NOMO-1 treated with dmso at 0.1 percent for 144 hours (cell line): ENCODE measurements around the gene TEX22.

Experiments
- DNase-seq: peaks from one replicate; lab custom pipeline; 2025; ENCODE audit not compliant: unreplicated experiment; lab: John Stamatoyannopoulos, UW

Gene TEX22

GRCh38 chr14:105398726-105399465 is 558 bp downstream of the TEX22 start:
- peak; percentile 47 for DNase-seq

- DNase-seq: no peak
Observed at GRCh38 chr14:105399466-105399775, 1.1 kb downstream of the TEX22 start.

DNA sequence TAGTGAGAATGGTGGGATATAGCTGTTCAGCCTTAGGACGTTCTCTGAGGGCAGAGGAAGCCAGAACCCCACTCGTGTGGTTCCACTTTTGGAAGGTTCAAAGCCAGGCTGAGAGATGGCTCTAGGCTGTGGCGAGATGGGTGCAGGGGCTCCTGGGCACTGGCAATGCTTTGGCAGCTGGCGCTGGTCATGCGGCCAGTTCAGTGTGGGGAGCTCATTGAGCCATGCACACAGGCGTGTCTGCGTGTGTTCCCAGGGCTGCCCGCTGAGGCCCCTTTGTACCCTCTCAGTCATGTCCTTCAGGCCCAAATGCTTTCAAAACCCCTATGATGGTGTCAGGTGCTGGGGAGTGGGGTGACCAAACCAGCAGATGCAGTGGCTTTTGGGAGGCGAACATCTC is 1.7 kb downstream of the TEX22 start:
- no peak for DNase-seq

DNA sequence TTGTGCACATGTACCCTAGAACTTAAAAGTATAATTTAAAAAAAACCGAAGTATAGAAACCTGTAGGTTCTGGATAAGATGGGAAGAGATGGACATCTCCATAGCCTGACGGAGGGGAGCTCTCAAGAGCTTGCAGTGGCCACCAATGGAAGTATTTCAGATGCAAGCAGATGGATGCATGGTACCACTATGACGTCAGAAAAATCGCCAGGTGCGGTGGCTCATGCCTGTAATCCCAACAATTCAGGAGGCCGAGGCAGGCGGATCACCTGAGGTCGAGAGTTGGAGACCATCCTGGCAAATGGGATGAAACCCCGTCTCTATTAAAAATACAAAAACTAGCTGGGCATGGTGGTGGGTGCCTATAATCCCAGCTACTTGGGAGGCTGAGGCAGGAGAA is 3.4 kb downstream of the TEX22 start:
- no peak for DNase-seq

DNA sequence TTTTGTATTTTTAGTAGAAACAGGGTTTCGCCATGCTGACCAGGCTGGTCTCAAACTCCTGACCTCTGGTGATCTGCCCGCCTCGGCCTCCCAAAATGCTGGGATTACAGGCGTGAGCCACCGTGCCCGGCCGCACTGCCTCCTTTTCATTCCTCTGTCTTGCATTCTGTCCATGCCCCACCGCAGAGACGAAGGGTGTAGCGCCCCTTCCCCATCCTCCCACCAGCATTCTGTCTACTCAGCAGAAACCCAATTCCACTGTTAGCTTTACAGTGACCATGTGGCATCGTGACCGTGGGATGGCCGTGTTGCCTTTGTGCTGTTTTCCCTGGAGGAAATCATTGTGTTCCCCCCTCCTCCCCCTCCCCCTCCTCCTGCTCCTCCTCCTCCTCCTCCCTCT is 10.3 kb downstream of the TEX22 start:
- no peak for DNase-seq

GRCh38 chr14:105409364-105409763 is 11.0 kb downstream of the TEX22 start:
- DNase-seq: no peak

- DNase-seq: no peak
Observed at GRCh38 chr14:105410642-105411016, 12.3 kb downstream of the TEX22 start.

- DNase-seq: no peak
Observed at GRCh38 chr14:105411017-105411941, 12.9 kb downstream of the TEX22 start.

DNA sequence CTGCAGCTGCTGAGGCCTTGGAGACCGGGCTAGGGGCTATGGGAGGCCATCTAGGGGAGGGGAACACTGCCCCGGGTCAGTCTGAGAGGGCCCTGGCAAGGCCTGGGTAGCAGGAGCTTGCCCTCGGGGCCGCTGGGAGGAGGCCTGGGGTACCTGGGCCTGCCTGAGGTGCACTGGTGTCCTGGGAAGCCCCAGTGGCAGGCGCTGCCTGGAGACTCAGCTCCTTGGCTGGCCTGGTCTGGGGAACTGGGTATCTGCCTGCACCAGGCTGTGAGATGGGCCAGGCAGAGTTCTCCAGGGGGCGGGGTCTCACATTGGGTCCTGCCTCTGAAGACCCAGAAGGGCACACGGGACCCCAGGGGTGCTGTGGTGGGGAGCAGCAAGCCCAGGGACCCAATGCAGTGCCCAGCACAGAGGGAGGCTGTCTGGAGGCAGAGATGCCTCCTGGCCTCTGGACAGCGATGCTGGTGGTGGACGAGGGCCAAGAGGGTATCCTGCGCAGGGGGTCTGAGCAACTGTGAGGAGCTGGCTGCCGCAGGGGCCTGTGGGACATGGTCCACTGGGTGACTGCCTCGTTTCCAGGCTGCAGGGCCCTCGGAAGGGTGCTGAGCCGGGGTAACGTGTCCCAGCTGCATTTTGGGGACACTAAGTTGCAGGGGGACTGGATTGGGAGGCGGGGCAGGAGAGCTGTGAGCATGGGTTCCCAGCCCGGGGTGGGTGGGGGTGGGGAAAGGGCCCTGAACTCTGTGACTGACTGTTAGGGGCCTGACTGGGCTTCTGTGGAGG is 13.8 kb downstream of the TEX22 start:
- no peak for DNase-seq

GRCh38 chr14:105412771-105413543 is 14.6 kb downstream of the TEX22 start:
- DNase-seq: no peak

DNA sequence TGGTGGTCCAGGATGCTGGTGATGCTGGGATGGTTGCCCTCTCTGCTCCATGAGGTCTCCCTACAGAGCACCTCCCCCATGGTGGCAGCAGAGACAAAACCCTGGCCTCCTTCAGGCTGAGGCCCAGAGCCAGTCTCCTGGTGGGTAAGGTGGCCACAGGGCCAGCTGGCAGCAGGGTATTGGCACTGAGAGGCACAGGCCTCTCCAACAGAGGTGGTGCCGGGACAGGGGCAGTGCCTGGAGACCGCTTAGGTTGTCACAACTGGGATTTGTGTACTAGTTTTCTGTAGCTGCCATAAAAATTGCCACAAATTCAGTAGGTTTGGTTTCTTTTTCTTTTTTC is 15.2 kb downstream of the TEX22 start:
- DNase-seq: no peak

DNA sequence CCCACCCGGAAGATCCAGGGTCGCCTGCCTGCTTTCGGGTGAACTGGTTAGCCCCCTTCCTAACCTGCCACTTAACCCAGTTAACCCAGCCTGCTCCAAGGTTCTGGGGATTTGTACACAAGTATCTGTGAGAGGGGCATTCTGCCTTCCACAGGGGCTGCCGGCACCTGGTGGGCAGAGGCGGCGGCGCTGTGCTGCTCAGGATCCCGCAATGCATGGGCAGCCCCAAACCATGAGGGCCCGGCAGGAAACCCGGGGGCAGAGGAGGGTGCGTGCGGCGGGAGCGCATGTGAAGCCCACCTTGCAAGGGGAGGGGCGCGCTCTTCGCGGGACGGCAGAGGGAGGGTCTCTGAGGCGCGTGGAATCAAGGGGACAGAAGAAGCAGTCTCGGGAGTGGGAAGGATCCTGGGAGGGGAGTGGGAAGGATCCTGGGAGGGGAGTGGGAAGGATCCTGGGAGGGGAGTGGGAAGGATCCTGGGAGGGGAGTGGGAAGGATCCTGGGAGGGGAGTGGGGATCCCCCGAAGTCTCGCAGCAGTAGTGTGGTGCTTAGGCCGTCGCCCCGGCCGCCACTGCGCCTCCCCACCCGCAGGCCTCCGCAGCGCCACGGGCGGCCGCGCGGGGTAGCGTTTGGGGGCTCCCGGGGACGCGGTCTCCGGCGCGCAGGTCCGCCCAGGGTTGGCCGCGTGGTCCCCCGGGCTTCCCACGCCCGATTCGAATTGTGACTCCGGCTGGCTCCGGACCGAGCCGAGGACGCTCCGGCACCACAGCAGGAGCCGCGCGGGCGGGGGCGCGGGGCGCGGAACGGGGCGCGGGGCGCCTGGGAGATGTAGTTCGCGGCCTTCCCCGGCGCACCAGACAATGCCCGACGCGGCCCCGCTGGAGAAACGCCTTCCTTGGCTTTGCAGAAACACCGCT is 16.4 kb downstream of the TEX22 start:
- DNase-seq: no peak

DNA sequence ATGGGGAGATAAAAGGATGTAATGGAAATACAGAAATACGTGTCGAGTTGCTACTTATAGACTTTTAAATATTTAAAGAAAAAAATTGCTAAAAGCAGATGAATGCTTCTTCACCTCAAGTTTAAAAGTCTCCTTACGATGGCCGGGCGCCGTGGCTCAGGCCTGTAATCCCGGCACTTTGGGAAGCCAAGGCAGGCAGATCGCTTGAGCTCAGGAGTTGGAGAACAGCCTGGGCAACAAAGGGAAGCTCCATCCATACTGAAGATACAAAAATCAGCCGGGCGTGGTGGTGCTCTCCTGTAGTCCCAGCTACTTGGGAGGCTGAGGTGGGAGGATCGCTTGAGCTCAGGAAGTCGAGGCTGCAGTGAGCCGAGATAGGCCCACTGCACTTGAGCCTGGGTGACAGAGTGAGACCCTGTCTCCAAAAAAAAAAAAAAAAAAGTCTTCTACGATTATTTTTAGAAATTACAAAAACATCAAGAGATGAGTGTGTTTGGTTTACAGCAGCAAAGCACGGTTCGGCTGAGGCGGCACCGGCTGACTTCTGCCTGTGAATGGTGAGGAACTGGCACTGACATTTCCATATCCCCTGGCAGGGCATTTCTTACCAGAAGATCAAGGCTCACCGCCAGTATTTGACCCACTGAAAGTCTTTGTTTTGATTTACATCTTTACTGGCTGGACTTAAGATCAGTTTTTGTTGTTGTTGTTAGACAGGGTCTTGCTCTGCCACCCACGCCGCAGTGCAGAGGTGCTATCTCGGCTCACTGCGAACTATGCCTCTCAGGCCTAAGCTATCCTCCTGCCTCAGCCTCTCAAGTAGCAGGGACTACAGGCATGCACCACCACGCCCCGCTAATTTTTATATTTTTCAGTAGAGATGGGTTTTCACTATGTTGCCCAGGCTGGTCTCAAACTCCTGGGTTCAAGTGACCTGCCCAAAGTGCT is 17.4 kb downstream of the TEX22 start:
- no peak for DNase-seq

GRCh38 chr14:105416671-105417070 is 18.3 kb downstream of the TEX22 start:
- no peak for DNase-seq

DNA sequence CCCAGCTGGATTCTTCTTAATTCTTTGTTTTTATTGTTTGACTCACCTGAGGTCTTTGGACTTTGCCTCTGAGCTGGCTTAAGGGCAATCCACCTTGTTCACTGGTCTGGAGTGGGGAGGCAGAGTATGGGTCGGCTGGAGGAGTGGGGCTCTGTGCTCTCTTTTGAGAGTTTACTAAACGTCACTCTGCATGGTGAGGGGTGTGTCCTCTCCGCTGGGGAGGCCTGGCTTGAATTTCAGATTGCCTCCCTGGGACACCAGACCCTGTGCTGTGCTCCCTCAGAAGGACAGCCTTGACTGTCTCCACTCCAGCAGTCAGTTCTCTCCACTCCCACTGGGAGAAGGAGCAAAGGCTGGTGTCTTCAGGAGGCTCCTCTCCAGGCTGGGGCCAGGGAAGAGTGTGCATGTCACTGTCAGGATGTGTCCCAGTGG is 19.4 kb downstream of the TEX22 start:
- DNase-seq: no peak

DNA sequence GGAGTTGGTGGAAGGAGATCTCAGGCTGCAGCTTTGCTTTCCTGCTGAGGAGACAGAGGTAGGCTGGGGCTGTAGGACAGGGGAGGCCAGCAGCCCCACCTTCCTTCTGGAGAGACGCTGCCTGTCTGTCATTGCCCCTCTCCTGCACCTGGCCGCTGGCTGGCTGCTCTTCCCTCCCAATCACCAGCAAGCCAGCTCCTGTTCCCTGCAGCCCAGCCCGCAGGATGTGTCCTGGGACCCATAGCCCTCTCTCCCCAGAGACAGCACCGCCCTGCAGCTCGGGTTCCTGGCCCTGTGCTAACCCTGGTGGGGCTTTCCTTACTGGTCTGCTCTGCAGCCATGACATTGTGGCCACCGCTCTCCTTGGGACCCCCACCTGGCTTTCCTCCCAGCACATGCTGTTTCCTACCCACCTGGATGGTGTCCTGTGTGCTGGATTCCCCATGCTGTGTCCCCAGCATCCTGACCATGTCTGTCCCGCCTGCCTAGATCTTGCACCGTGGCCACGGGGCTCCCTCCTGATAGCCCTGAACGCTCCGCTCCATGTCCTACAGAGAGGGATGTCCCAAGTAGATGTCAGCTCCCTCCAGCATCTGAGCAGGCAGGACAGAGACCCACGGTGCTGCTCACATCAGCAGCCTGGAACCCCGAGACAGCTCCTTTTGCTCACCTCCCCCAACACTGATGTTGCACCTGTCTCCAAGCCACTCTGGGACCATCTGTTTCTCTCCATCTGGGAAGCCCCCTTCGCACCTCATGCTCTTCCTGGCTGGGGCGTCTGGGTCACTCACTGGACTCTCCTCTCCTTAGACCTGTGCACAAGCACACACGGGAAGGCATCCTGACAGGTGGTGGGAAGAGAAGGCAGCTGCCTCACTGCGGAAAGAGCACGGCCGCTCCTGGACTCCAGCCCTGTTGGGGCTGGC is 20.2 kb downstream of the TEX22 start:
- no peak for DNase-seq

GRCh38 chr14:105419195-105420091 is 21.1 kb downstream of the TEX22 start, which contains the start of gene MTA1:
Gene MTA1, plus strand, starts transcription at chr14:105419827. Its CDS starts 209 bp downstream, at chr14:105420036.
- DNase-seq: peak; percentile 24
